Rectal smooth muscle tissue (tissue), 1 donor: ENCODE measurements around the gene C12orf56.
"Not testable (repeated sequence)": the region's sequence is repeated elsewhere in the genome, so short reads cannot be mapped to it uniquely, and the experiment has no call there.

ENCODE experiments used
- H3K27ac ChIP-seq: one replicate; pipeline ENCODE4 v1.7.0; 2013; ENCODE audit warnings: low read depth, low read length, inconsistent platforms
- H3K27me3 ChIP-seq: one replicate; pipeline ENCODE4 v1.7.0; 2013; ENCODE audit warnings: low read length; ENCODE audit not compliant: control insufficient read depth, insufficient read depth
- H3K36me3 ChIP-seq: one replicate; pipeline ENCODE4 v1.7.0; 2013; ENCODE audit warnings: low read length; ENCODE audit not compliant: control insufficient read depth, insufficient read depth
- H3K4me1 ChIP-seq: one replicate; pipeline ENCODE4 v1.7.0; 2013; ENCODE audit warnings: low read length; ENCODE audit not compliant: control insufficient read depth, insufficient read depth
- H3K4me3 ChIP-seq: one replicate; pipeline ENCODE4 v1.7.0; 2013; ENCODE audit warnings: low read length
- H3K9ac ChIP-seq: one replicate; pipeline ENCODE4 v1.7.0; 2013; ENCODE audit warnings: low read length

The C12orf56 gene

GRCh38 chr12:64362721-64363305, 27.7 kb downstream of the C12orf56 start:
- Histone ChIP-seq H3K27ac (no peak overlapping the region), H3K4me1 (no peaks in the 10 kb centered on the region)

DNA sequence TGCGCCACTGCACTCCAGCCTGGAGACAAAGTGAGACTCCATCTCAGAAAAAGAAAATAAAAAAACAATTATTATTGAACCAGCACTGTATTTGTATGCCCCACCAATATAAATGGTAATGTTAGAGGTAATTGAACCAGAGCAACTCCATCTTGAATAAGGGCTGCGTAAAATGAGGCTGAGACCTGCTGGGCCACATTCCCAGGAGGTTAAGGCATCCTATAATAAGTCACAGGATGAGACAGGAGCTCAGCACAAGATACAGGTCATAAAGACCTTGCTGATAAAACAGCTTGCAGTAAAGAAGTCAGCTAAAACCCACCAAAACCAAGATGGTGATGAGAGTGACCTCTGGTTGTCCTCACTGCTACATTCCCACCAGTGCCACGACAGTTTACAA, 29.4 kb downstream of the C12orf56 start:
- H3K4me1 ChIP-seq, H3K27ac ChIP-seq, H3K36me3 ChIP-seq, H3K27me3 ChIP-seq, H3K4me3 ChIP-seq, H3K9ac ChIP-seq: not testable (repeated sequence)

More at GRCh38 chr12:64362721-64363305, 27.7 kb downstream of the C12orf56 start:
- H3K36me3 ChIP-seq = no peaks in the 10 kb centered on the region
- no peak overlapping the region for H3K4me3 ChIP-seq
- H3K27me3 ChIP-seq = no peaks in the 10 kb centered on the region
- no peak overlapping the region for H3K9ac ChIP-seq

- H3K36me3 ChIP-seq, H3K27me3 ChIP-seq, H3K9ac ChIP-seq, H3K27ac ChIP-seq, H3K4me3 ChIP-seq, H3K4me1 ChIP-seq: not testable (repeated sequence)
Measured at GRCh38 chr12:64356209-64356608, 34.3 kb downstream of the C12orf56 start.

DNA sequence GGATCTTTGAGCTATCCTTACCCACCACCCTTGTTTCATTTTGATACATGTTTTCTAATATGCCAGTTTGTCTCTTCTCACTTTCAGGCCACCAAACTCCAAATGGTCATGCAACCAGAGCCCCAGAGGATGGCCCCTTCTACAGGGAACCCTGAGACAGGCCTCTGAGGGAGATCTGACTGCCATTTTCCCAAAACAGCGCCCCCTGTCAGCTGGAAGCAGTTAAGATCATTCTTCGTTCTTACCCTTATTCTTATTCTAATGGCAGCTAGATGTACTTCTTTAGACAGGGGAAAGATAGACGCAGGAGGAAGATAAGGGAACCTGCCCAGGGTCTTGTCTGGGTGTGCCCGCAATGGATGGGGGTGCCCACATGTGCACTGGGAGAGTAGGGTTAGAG, 38.4 kb downstream of the C12orf56 start:
- Histone ChIP-seq H3K4me3 (no peak overlapping the region), H3K9ac (no peak overlapping the region), H3K36me3 (no peaks in the 10 kb centered on the region), H3K27ac (no peak overlapping the region), H3K4me1 (no peaks in the 10 kb centered on the region), H3K27me3 (no peaks in the 10 kb centered on the region)

DNA sequence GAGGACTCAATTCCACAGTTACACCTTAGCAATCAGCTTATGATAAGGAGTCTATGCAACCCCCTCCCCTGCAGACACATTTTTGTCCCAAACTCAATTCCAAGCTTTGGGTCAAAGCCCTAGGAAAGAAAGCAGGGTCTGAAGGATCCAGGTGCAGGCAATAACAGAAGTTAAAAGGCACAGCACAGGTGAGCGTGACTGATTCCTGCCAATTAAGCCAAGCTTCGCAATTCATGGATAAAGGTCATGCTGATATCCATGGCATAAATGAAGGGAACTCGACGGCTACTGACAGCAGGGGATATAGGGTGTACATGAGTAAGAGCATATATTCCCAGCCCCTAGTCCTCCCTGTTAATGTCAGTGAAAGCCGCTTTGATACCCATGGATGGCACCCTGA, 39.3 kb downstream of the C12orf56 start:
- Histone ChIP-seq H3K4me1 (no peaks in the 10 kb centered on the region), H3K36me3 (no peaks in the 10 kb centered on the region), H3K27ac (no peak overlapping the region), H3K4me3 (no peak overlapping the region), H3K27me3 (no peaks in the 10 kb centered on the region), H3K9ac (no peak overlapping the region)

- H3K4me1 ChIP-seq = no peaks in the 10 kb centered on the region
- no peak overlapping the region for H3K9ac ChIP-seq
- H3K27me3 ChIP-seq = no peaks in the 10 kb centered on the region
- H3K27ac ChIP-seq = no peak overlapping the region
- H3K36me3 ChIP-seq = no peaks in the 10 kb centered on the region
- no peak overlapping the region for H3K4me3 ChIP-seq
Measured at GRCh38 chr12:64347630-64348029, 42.9 kb downstream of the C12orf56 start.

- not testable (repeated sequence) for H3K9ac ChIP-seq, H3K27ac ChIP-seq, H3K36me3 ChIP-seq, H3K4me3 ChIP-seq, H3K4me1 ChIP-seq, H3K27me3 ChIP-seq
Measured at GRCh38 chr12:64344631-64345030, 45.9 kb downstream of the C12orf56 start.

- not testable (repeated sequence) for H3K4me3 ChIP-seq, H3K27ac ChIP-seq, H3K4me1 ChIP-seq, H3K36me3 ChIP-seq, H3K9ac ChIP-seq, H3K27me3 ChIP-seq
Measured at GRCh38 chr12:64340546-64340945, 50.0 kb downstream of the C12orf56 start.

DNA sequence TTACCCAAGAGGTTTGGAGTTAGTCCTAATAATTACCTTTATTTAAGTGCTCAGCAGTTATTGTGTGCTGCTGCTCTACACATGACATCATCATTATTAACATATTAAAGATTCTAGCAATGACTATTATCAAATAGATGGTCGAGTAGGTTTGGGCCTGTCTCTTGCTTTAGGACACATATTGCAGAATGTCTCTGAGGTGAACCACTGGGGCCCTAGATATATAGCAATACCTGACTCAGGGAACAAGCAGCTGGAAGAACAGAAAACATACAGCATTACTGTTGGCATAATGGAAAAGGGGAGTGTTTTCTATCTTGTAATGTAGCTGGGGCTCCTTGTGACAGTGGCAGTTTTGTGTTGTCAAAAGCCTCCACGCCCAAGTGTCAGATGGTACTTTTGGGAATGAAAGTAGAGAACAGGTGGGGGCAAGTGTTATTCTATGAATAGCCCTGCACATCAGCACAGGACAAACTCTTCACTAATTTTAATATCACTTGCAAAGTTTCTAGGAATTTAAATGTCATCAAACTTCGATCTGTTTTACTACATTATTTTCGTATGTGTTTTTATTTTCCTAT, 54.6 kb downstream of the C12orf56 start:
- no peak overlapping the region for H3K9ac ChIP-seq
- H3K27ac ChIP-seq = no peak overlapping the region
- no peak overlapping the region for H3K4me3 ChIP-seq

GRCh38 chr12:64332938-64333337, 57.6 kb downstream of the C12orf56 start:
- Histone ChIP-seq H3K4me1 (no peaks in the 10 kb centered on the region), H3K4me3 (no peak overlapping the region), H3K27ac (no peak overlapping the region), H3K27me3 (no peaks in the 10 kb centered on the region), H3K9ac (no peak overlapping the region), H3K36me3 (no peaks in the 10 kb centered on the region)

More for the DNA sequence above, 54.6 kb downstream of the C12orf56 start:
- Histone ChIP-seq H3K4me1 (no peaks in the 10 kb centered on the region), H3K36me3 (no peaks in the 10 kb centered on the region), H3K27me3 (no peaks in the 10 kb centered on the region)

- H3K4me1 ChIP-seq = no peaks in the 10 kb centered on the region
- H3K27me3 ChIP-seq = no peaks in the 10 kb centered on the region
- H3K36me3 ChIP-seq = no peaks in the 10 kb centered on the region
- H3K4me3 ChIP-seq = no peak overlapping the region
- no peak overlapping the region for H3K9ac ChIP-seq
- H3K27ac ChIP-seq = no peak overlapping the region
Measured at GRCh38 chr12:64332296-64332695, 58.3 kb downstream of the C12orf56 start.

DNA sequence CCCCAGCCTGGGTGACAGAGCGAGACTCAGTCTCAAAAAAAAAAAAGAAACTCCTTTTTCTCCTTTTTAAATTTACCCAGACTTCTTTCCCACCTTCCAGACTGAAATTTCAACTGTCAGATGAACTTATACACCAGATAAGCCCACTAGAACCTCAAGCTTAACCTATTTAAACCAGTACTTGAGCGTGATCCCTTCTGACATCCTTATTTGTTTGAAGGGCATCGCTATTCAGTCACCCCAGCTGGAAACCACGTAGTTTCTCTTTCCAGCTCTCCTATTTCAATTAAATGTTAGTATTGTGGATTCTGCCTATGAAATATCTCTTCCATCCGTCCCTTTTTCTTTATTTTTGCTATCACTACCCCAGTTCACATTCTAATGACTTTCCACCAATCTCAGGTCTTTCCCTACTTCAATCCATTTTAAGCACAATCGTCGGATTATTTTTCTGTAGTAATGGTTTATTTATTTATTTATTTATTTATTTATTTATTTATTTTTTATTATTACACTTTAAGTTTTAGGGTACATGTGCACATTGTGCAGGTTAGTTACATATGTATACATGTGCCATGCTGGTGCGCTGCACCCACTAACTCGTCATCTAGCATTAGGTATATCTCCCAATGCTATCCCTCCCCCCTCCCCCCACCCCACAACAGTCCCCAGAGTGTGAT, 61.4 kb downstream of the C12orf56 start:
- H3K4me3 ChIP-seq, H3K27me3 ChIP-seq, H3K27ac ChIP-seq, H3K9ac ChIP-seq, H3K36me3 ChIP-seq, H3K4me1 ChIP-seq: not testable (repeated sequence)

DNA sequence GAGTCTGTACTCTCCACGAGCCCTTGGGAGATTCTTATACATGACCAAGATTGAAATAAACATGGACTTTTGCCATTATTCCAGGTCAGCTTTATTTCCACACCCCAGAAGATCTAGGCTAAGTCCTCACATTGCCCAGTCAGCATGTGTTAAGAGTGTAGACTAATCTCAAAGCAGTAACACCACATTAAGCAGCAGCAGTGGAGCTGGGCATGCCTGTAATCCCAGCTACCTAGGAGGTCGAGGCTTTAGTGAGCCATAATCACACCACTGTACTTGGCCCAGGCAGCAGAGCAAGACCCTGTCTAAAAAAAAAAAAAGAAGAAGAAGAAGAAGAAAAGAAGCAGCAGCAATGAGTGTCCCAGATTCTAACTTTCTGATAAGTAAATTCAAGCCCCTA, 65.5 kb downstream of the C12orf56 start:
- Histone ChIP-seq H3K36me3 (no peaks in the 10 kb centered on the region), H3K9ac (no peak overlapping the region), H3K4me3 (no peak overlapping the region), H3K27me3 (no peaks in the 10 kb centered on the region), H3K27ac (no peak overlapping the region), H3K4me1 (no peaks in the 10 kb centered on the region)
